Muscle of leg (tissue), 11 donors: Measurements from ENCODE around the gene C16orf74. TPM values are rescaled to one million over a fixed set of nuclear protein-coding genes. Genes with fewer than 3 reads are reported as not detected.

Experiments used
- DNase-seq: peaks from one replicate; pipeline ENCODE4 v3.0.0; 2013
- H3K27ac ChIP-seq: one replicate; pipeline ENCODE4 v1.5.1; 2013; ENCODE audit warnings: mild to moderate bottlenecking, low read length, control low read depth
- H3K27me3 ChIP-seq: one replicate; pipeline ENCODE4 v1.6.1; 2013; ENCODE audit warnings: low read length; ENCODE audit not compliant: control insufficient read depth, insufficient read depth
- H3K36me3 ChIP-seq: one replicate; pipeline ENCODE4 v1.6.1; 2013; ENCODE audit warnings: low read length; ENCODE audit not compliant: control insufficient read depth, insufficient read depth
- H3K4me1 ChIP-seq: one replicate; pipeline ENCODE4 v1.6.1; 2013; ENCODE audit warnings: low read length; ENCODE audit not compliant: control insufficient read depth, insufficient read depth
- H3K4me3 ChIP-seq: one replicate; pipeline ENCODE4 v1.5.1; 2013; ENCODE audit warnings: low read length, control low read depth
- H3K9me3 ChIP-seq: replicated peaks from 2 replicates; pipeline ENCODE4 v1.6.1; 2013; ENCODE audit warnings: low read depth, low read length; ENCODE audit not compliant: control insufficient read depth
- WGBS: methylation state at CpG from one replicate; pipeline ENCODE4 v1.1.5; 2013; ENCODE audit warnings: missing lambda C conversion rate; ENCODE audit not compliant: insufficient coverage; 5-methylcytosine and 5-hydroxymethylcytosine counted together
- polyA plus RNA-seq, 8 donors: library from polyadenylated mRNA; unstranded; fragments of 120-200 nt; gene quantifications; one replicate each; pipeline versions ENCODE4 v1.2.1 to v1.2.3, GENCODE V29; 2013; ENCODE audit warnings: inconsistent platforms in 1 of 8, low replicate concordance in 1 of 8; ENCODE audit not compliant: insufficient read length in 8 of 8, insufficient read depth in 1 of 8
- total RNA-seq: library from RNA; stranded (reverse); fragments of 120-200 nt; gene quantifications from one replicate; pipeline ENCODE4 v1.2.4, GENCODE V29; 2013

C16orf74 gene
- total and polyA plus RNA-seq, 9 donors: 1.2 to 2.9 (median 1.8) TPM

DNA sequence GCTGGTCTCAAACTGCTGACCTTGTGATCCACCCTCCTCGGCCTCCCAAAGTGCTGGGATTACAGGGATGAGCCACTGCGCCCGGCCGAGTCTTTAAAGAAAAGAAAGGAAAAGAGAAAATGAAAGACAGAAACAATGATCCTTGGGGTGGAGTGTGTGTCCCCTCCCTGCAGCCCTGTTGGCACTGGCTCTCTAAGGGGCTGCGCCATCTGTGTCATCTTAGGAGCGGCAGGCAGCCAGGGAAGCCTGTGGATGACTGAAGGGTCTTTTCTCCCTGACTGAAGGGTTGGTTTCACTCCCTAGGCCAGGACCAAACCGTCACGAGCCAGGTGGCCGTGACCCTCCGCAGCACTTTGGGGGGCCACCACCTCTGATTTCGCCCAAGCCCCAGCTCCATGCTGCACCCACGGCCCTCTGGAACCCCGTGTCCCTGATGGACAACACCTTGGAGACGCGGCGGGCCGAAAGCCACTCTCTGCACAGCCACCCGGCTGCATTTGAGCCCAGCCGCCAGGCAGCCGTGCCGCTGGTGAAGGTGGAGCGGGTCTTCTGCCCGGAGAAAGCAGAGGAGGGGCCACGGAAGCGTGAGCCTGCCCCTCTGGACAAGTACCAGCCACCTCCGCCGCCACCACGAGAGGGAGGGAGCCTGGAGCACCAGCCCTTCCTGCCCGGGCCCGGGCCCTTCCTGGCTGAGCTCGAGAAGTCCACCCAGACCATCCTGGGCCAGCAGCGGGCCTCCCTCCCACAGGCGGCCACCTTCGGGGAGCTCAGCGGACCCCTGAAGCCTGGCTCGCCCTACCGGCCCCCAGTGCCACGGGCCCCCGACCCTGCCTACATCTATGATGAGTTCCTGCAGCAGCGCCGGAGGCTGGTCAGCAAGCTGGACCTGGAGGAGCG is 89.8 kb downstream of the C16orf74 start:
- no peaks in the 10 kb centered on the region for H3K27me3 ChIP-seq
- H3K4me1 ChIP-seq: peaks cover 23% of the 10 kb centered on the region
- H3K9me3 ChIP-seq: no peaks in the 10 kb centered on the region
- 92% methylated on average over 42 of the region's 42 CpGs for WGBS
- H3K27ac ChIP-seq: no peak overlapping the region
- H3K4me3 ChIP-seq: no peak overlapping the region
- DNase-seq: no peak
- H3K36me3 ChIP-seq: peaks cover 93% of the 10 kb centered on the region

DNA sequence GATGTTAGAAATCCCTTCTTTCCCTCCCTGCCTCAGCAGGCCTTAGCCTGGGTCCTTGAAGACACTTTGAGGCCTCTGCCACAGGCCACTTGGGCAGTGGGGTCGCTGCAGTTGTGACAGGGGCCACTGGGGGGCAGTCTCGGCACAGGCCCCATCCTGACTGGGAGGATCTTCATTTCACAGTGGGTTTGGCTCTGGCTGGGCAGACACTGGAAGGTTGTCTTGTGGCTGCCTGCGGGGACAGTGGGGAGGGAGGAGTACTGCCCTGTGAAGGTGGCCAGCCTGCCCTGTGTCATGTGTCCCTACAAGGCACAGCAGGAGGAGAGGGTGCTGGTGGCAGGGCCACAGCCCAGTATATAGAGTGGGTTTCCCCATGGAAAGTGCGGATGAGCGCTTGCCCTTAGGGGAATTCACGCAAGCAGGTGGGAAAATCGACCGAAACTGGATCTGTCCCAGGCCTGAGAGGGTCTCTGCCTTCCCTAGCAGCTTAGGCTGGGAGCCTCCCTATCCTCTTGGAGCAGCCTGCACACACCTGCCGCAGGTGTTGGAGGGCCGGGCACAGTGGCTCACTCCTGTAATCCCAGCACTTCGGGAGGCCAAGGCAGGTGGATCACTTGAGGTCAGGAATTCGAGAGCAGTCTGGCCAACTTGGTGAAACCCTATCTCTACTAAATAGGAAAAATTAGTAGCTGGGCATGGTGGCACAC is 90.9 kb downstream of the C16orf74 start:
- WGBS: 60% methylated on average over 9 of the region's 12 CpGs
- H3K9me3 ChIP-seq: no peaks in the 10 kb centered on the region
- peaks cover 17% of the 10 kb centered on the region for H3K4me1 ChIP-seq
- H3K27ac ChIP-seq: no peak overlapping the region
- DNase-seq: peak; percentile 68
- H3K27me3 ChIP-seq: no peaks in the 10 kb centered on the region
- no peak overlapping the region for H3K4me3 ChIP-seq
- peaks cover 90% of the 10 kb centered on the region for H3K36me3 ChIP-seq

- H3K36me3 ChIP-seq: peaks cover 90% of the 10 kb centered on the region
- no peaks in the 10 kb centered on the region for H3K9me3 ChIP-seq
- H3K27ac ChIP-seq: no peak overlapping the region
- H3K4me3 ChIP-seq: no peak overlapping the region
- 88% methylated on average over 3 of the region's 8 CpGs for WGBS
- DNase-seq: no peak
- no peaks in the 10 kb centered on the region for H3K27me3 ChIP-seq
- peaks cover 17% of the 10 kb centered on the region for H3K4me1 ChIP-seq
Measured at GRCh38 chr16:85659336-85659735, 91.6 kb downstream of the C16orf74 start.

- no peak for DNase-seq
- no peak overlapping the region for H3K4me3 ChIP-seq
- H3K27me3 ChIP-seq: no peaks in the 10 kb centered on the region
- 88% methylated on average over 17 of the region's 18 CpGs for WGBS
- H3K4me1 ChIP-seq: peaks cover 14% of the 10 kb centered on the region
- H3K9me3 ChIP-seq: no peaks in the 10 kb centered on the region
- peaks cover 88% of the 10 kb centered on the region for H3K36me3 ChIP-seq
- no peak overlapping the region for H3K27ac ChIP-seq
Measured at GRCh38 chr16:85658504-85659326, 92.2 kb downstream of the C16orf74 start.

GRCh38 chr16:85657996-85658395 is 92.9 kb downstream of the C16orf74 start:
- Histone ChIP-seq H3K27ac (no peak overlapping the region), H3K4me1 (peaks cover 16% of the 10 kb centered on the region), H3K4me3 (no peak overlapping the region), H3K36me3 (peaks cover 81% of the 10 kb centered on the region), H3K27me3 (no peaks in the 10 kb centered on the region), H3K9me3 (no peaks in the 10 kb centered on the region)
- DNase-seq: no peak
- 70% methylated on average over 2 of the region's 3 CpGs for WGBS

Other genes with a start within 250 kb of the C16orf74 start
- gene GSE1, start 137.8 kb downstream of the C16orf74 start, total RNA-seq: 32.4 TPM
- 10 to 100 TPM; 38.0 to 67.4 (median 53.0) TPM for gene GSE1, start 137.8 kb downstream of the C16orf74 start, polyA plus RNA-seq
- gene GINS2, start 62.1 kb downstream of the C16orf74 start, total RNA-seq: 8.5 TPM
- 10 to 100 TPM in 5 of 8 donors, 1 to 10 TPM in 3; 9.0 to 15.5 (median 11.0) TPM for gene GINS2, start 62.1 kb downstream of the C16orf74 start, polyA plus RNA-seq
- 18.1 TPM for gene EMC8, start 48.4 kb upstream of the C16orf74 start, total RNA-seq
- gene EMC8, start 48.4 kb upstream of the C16orf74 start, polyA plus RNA-seq: 10 to 100 TPM; 17.4 to 24.9 (median 20.1) TPM
- gene COX4I1, start 48.6 kb upstream of the C16orf74 start, total RNA-seq: 518 TPM
- 100 to 1,000 TPM; 440 to 555 (median 479) TPM for gene COX4I1, start 48.6 kb upstream of the C16orf74 start, polyA plus RNA-seq
- 7.0 TPM for gene IRF8, start 148.1 kb upstream of the C16orf74 start, total RNA-seq
- gene IRF8, start 148.1 kb upstream of the C16orf74 start, polyA plus RNA-seq: 1 to 10 TPM; 3.6 to 7.7 (median 5.7) TPM